Adrenal gland (tissue), 12 donors: ENCODE measurements around the gene APOL6. TPM values are rescaled to one million over a fixed set of nuclear protein-coding genes. Genes with fewer than 3 reads are reported as not detected.

Source experiments
- DNase-seq, 7 donors: peaks; one replicate each; pipeline ENCODE4 v3.0.0-alpha.2; 2019 to 2020
- H3K27ac ChIP-seq, 5 donors: fragments of 200-600 bp; sonication (generic) in 4 of 5; 1 replicate in 3 of 5; 2 replicates in 2 of 5; pipeline versions ENCODE4 v1.5.1 to v1.8.0; 2016 to 2020; ENCODE audit warnings: mild to moderate bottlenecking in 1 of 5
- H3K27me3 ChIP-seq: fragments of 200-600 bp; 2 replicates; pipeline ENCODE4 v1.8.0; 2021
- H3K36me3 ChIP-seq, 2 donors: fragments of 200-600 bp; replicated peaks in 1 of 2; 1 replicate in 1 of 2; 2 replicates in 1 of 2; pipeline versions ENCODE4 v1.5.1 to v1.8.0; 2018 to 2022
- H3K4me1 ChIP-seq, 2 donors: fragments of 200-600 bp; replicated peaks in 1 of 2; 1 replicate in 1 of 2; 2 replicates in 1 of 2; pipeline versions ENCODE4 v1.5.1 to v1.8.0; 2018 to 2021
- H3K4me3 ChIP-seq, 4 donors: fragments of 200-600 bp; sonication (generic) in 3 of 4; one replicate each; pipeline ENCODE4 v1.5.1; 2016 to 2018
- H3K9me3 ChIP-seq, 3 donors: fragments of 200-600 bp; sonication (generic) in 1 of 3; replicated peaks in 1 of 3; 1 replicate in 2 of 3; 2 replicates in 1 of 3; pipeline versions ENCODE4 v1.5.1 to v1.8.0; 2016 to 2021
- CTCF ChIP-seq, 6 experiments: fragments of 450-650 bp in 4 of 6; fragments of 200-600 bp in 2 of 6; sonication (generic) in 1 of 6; IDR thresholded peaks; 1 replicate in 5 of 6; 2 replicates in 1 of 6; pipeline versions ENCODE4 v1.5.1 to v1.8.0; 2016 to 2021; ENCODE audit warnings: antibody characterized with exemption in 6 of 6, mild to moderate bottlenecking in 2 of 6, moderate library complexity in 1 of 6
- POLR2A ChIP-seq, 2 donors: fragments of 450-650 bp; IDR thresholded peaks; one replicate each; pipeline ENCODE4 v1.6.1; 2017; ENCODE audit warnings: antibody characterized with exemption in 2 of 2, mild to moderate bottlenecking in 2 of 2, moderate library complexity in 1 of 2
- WGBS, 4 donors: extraction: QIAGEN DNeasy Blood & Tissue Kit in 2 of 4; methylation state at CpG; one replicate each; pipeline versions ENCODE4 v1.1.5 to v1.1.7; 2013 to 2017; 5-methylcytosine and 5-hydroxymethylcytosine counted together
- intact Hi-C, 2 donors: fragments of 100-400 bp; cut with DNase I; formaldehyde crosslinking; loops; one replicate each; pipeline versions ENCODE4 v1.14.1 to v1.15.0; 2022 to 2023
- polyA plus RNA-seq, 3 donors: library from polyadenylated mRNA; stranded (reverse); fragments of 200-250 nt in 2 of 3; fragments of 350-450 nt in 1 of 3; fragmentation: Illumina TruSeq in 1 of 3; extraction: RNeasy Lipid Tissue Mini Kit (QIAGEN cat#74804) in 1 of 3; gene quantifications; one replicate each; pipeline ENCODE4 v1.2.3, GENCODE V29; 2013 to 2014
- total RNA-seq, 9 donors: library from RNA; depleted of rRNA in 4 of 9; stranded (reverse); fragments of >200 nt in 4 of 9; fragments of 120-200 nt in 1 of 9; fragmentation: NEBNext Ultra II Directional in 1 of 9; extraction: Animal tissue kit (Norgen Biotek cat#: 25700) in 1 of 9; gene quantifications; one replicate each; pipeline versions ENCODE4 v1.1.0 to v1.2.4, GENCODE V29; 2013 to 2023
- donor health status: healthy with polysubstance abuse.
- donor health status: Bipolar disorder and iron deficiency.
- donor health status: DM: yes; HTN: yes; CAD: no.
- donor health status: DM: no; HTN: no; CAD: no.
- donor health status: DM: no; HTN: no; CAD: no.
- donor health status: DM: yes; HTN: yes; CAD: no.

APOL6 gene
- total and polyA plus RNA-seq, 12 donors, result 6.5 to 37.9 (median 18.5) TPM

- no peak for DNase-seq
- Histone ChIP-seq H3K9me3 (no peaks in the 10 kb centered on the region), H3K4me3 (no peak overlapping the region), H3K4me1 (peaks cover 19 to 36% of the 10 kb centered on the region in 2 donors), H3K36me3 (no peaks in the 10 kb centered on the region), H3K27me3 (no peaks in the 10 kb centered on the region), H3K27ac (no peak overlapping the region)
- TF ChIP-seq POLR2A (IDR thresholded peaks at IDR 0.05) (no peak), CTCF (IDR thresholded peaks at IDR 0.05) (no peak)
- intact Hi-C loops, result no loop called here
- WGBS, 4 donors, result 95 to 99% (median 98%) methylated on average over 7 of the region's 7 CpGs
Measured at GRCh38 chr22:35651085-35651484, 2.8 kb downstream of the APOL6 start.

- no peak for DNase-seq
- no peak overlapping the region for H3K4me3 ChIP-seq
- no peaks in the 10 kb centered on the region for H3K27me3 ChIP-seq
- intact Hi-C loops, result no loop called here
- 88 to 100% (median 93%) methylated on average over 1 of the region's 1 CpG for whole genome bisulfite sequencing, 4 donors
- no peak for TF ChIP-seq CTCF (IDR thresholded peaks at IDR 0.05)
- no peak for TF ChIP-seq POLR2A (IDR thresholded peaks at IDR 0.05)
- no peak overlapping the region for H3K27ac ChIP-seq
- peaks cover 4 to 28% of the 10 kb centered on the region in 2 donors for H3K4me1 ChIP-seq
- no peaks in the 10 kb centered on the region for H3K9me3 ChIP-seq
- H3K36me3 ChIP-seq, result peaks cover 0 to 22% of the 10 kb centered on the region in 2 donors
Measured at GRCh38 chr22:35653824-35654223, 5.6 kb downstream of the APOL6 start.

GRCh38 chr22:35656284-35656752, 8.1 kb downstream of the APOL6 start:
- H3K4me3 ChIP-seq, result no peak overlapping the region
- WGBS, 4 donors, result 82 to 90% (median 84%) methylated on average over 5 of the region's 5 CpGs
- no peaks in the 10 kb centered on the region for H3K27me3 ChIP-seq
- H3K36me3 ChIP-seq, result peaks cover 0 to 40% of the 10 kb centered on the region in 2 donors
- no peak for DNase-seq
- no peaks in the 10 kb centered on the region for H3K9me3 ChIP-seq
- H3K27ac ChIP-seq, result no peak overlapping the region
- TF ChIP-seq CTCF (IDR thresholded peaks at IDR 0.05), result no peak
- TF ChIP-seq POLR2A (IDR thresholded peaks at IDR 0.05), result no peak
- intact Hi-C loops, result no loop called here
- peaks cover 1 to 21% of the 10 kb centered on the region in 2 donors for H3K4me1 ChIP-seq

- Histone ChIP-seq H3K4me1 (peaks cover 13 to 35% of the 10 kb centered on the region in 2 donors), H3K9me3 (no peaks in the 10 kb centered on the region), H3K4me3 (no peak overlapping the region), H3K27ac (no peak overlapping the region), H3K36me3 (peaks cover 0 to 40% of the 10 kb centered on the region in 2 donors), H3K27me3 (no peaks in the 10 kb centered on the region)
- intact Hi-C loops, result no loop called here
- WGBS, 4 donors, result 48 to 63% (median 59%) methylated on average over 5 of the region's 5 CpGs
- peak in 1 of 7 donors; percentile 17 for DNase-seq
- no peak for TF ChIP-seq CTCF (IDR thresholded peaks at IDR 0.05)
- no peak for TF ChIP-seq POLR2A (IDR thresholded peaks at IDR 0.05)
Measured at GRCh38 chr22:35657571-35658312, 9.5 kb downstream of the APOL6 start.
